Measurements from ENCODE around the gene MFSD2A. TPM values are rescaled to one million over a fixed set of nuclear protein-coding genes. Genes with fewer than 3 reads are reported as not detected.

The MFSD2A gene
- total and polyA plus RNA-seq, 9 of the 15 experiments (the other 6 are each of a cell fraction or from before 2014, with no cell fraction given), result 0.06 to 0.40 (median 0.15) TPM; not detected in 4

GRCh38 chr1:39946216-39946615 lies 8.7 kb upstream of the MFSD2A start:
- H3K27ac ChIP-seq (ENCODE audit: extremely low read depth, low read depth, low read length), result no peak overlapping the region
- ATAC-seq, result no peak

More at GRCh38 chr1:39946216-39946615, 8.7 kb upstream of the MFSD2A start:
- in situ Hi-C loops (cut with MboI), result no loop called here
- no peak overlapping the region for H3K4me2 ChIP-seq (ENCODE audit: insufficient read depth, low read length)
- H3K79me2 ChIP-seq (ENCODE audit: control insufficient read depth, insufficient read depth, low read length), result no peaks in the 10 kb centered on the region
- ChIA-PET POLR2A (interaction anchor here (1.1 kb wide), 2 partner anchors 9 to 123 kb away, joined by 3 to 4 read pairs; no protein-coding TSS in a partner anchor), CTCF (ENCODE audit: low intra/inter-chr PET ratio) (no interaction called here)
- WGBS (ENCODE audit: insufficient coverage, low coverage, missing lambda C conversion rate), result 3% methylated on average over 4 of the region's 4 CpGs
- H3K27me3 ChIP-seq (ENCODE audit: control insufficient read depth in 2 of 2, insufficient read depth in 2 of 2, low read length in 2 of 2), result peaks cover 21 to 34% of the 10 kb centered on the region in 2 experiments
- FAIRE-seq (no peak), DNase-seq (ENCODE audit: extremely low read depth in 1 of 4, low spot score in 3 of 4) (no peak)
- H3K9me3 ChIP-seq (replicated peaks; ENCODE audit: control insufficient read depth, insufficient read depth, low read depth, low read length), result no peaks in the 10 kb centered on the region
- H2AFZ ChIP-seq (ENCODE audit: low read depth, low read length), result no peak overlapping the region
- TF ChIP-seq SAFB2 (IDR thresholded peaks at IDR 0.05; ENCODE audit: borderline replicate concordance, low read depth, low read length, severe bottlenecking) (no peak), SMAD3 (CRISPR knock-in tag; conservative IDR thresholded peaks at IDR 0.05) (no peak), HOMEZ (CRISPR knock-in tag; IDR thresholded peaks at IDR 0.05) (no peak), EGR1 (conservative IDR thresholded peaks at IDR 0.05) (no peak), PHF20 (IDR thresholded peaks at IDR 0.05; ENCODE audit: partially characterized antibody) (no peak), FOXK2 (conservative IDR thresholded peaks at IDR 0.05 in 1 of 2, IDR thresholded peaks at IDR 0.05 in 1 of 2; ENCODE audit: low read depth in 2 of 2) (no peak), FOXJ2 (tag; IDR thresholded peaks at IDR 0.05) (no peak), NR2C2 (CRISPR knock-in tag; IDR thresholded peaks at IDR 0.05) (no peak), NR2C2 (tag; IDR thresholded peaks at IDR 0.05) (no peak), U2AF1 (optimal IDR thresholded peaks at IDR 0.05; ENCODE audit: low read depth, low read length) (no peak)
- TF ChIP-seq, protein P1, sequence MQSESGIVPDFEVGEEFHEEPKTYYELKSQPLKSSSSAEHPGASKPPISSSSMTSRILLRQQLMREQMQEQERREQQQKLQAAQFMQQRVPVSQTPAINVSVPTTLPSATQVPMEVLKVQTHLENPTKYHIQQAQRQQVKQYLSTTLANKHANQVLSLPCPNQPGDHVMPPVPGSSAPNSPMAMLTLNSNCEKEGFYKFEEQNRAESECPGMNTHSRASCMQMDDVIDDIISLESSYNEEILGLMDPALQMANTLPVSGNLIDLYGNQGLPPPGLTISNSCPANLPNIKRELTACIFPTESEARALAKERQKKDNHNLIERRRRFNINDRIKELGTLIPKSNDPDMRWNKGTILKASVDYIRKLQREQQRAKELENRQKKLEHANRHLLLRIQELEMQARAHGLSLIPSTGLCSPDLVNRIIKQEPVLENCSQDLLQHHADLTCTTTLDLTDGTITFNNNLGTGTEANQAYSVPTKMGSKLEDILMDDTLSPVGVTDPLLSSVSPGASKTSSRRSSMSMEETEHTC (IDR thresholded peaks at IDR 0.05), result no peak
- H3K36me3 ChIP-seq (ENCODE audit: control insufficient read depth, insufficient read depth, low read length), result no peaks in the 10 kb centered on the region
- H3K9ac ChIP-seq (ENCODE audit: insufficient read depth in 1 of 2, low read depth in 2 of 2, low read length in 2 of 2), result no peak overlapping the region
- intact Hi-C loops (cut with micrococcal nuclease), result no loop called here
- peaks cover 0 to 6% of the 10 kb centered on the region in 2 experiments; a peak in 3 of 5 replicates for H3K4me1 ChIP-seq (replicated peaks in 1 of 2; ENCODE audit: control insufficient read depth in 2 of 2, insufficient read depth in 2 of 2, low read length in 2 of 2)
- BruUV-seq (replicated peaks), result no TSS peak
- no peak overlapping the region for H3K4me3 ChIP-seq
- H4K20me1 ChIP-seq (replicated peaks; ENCODE audit: control insufficient read depth, insufficient read depth, low read length), result no peaks in the 10 kb centered on the region
- no peaks in the 10 kb centered on the region for H3K9me1 ChIP-seq (ENCODE audit: control insufficient read depth, insufficient read depth, low read length)

Data from K562 (cell line).